HG03108 (cell line): Measurements from ENCODE around the gene CEMP1.

Source experiments
- ATAC-seq: cut with Tn5 transposase; IDR thresholded peaks from one replicate; pipeline ENCODE4 v1.9.1; 2021; ENCODE audit warnings: moderate library complexity; ENCODE audit not compliant: unreplicated experiment

The CEMP1 gene

GRCh38 chr16:2505695-2506094 lies 25.5 kb downstream of the CEMP1 start:
- ATAC-seq, result no peak

GRCh38 chr16:2501946-2502895 lies 29.0 kb downstream of the CEMP1 start:
- no peak for ATAC-seq

- peak; percentile 57 for ATAC-seq
These were observed 30.1 kb downstream of the CEMP1 start for GRCh38 chr16:2500918-2501750.

GRCh38 chr16:2500430-2500917 lies 30.7 kb downstream of the CEMP1 start:
- no peak for ATAC-seq

GRCh38 chr16:2499890-2500429 lies 31.2 kb downstream of the CEMP1 start:
- no peak for ATAC-seq

GRCh38 chr16:2499454-2499853 lies 31.8 kb downstream of the CEMP1 start:
- ATAC-seq, result no peak

- no peak for ATAC-seq
These were observed 32.5 kb downstream of the CEMP1 start for GRCh38 chr16:2498531-2499253.

- ATAC-seq, result no peak
These were observed 33.3 kb downstream of the CEMP1 start for GRCh38 chr16:2497695-2498484.

GRCh38 chr16:2497116-2497630 lies 34.0 kb downstream of the CEMP1 start:
- ATAC-seq, result no peak

- no peak for ATAC-seq
These were observed 34.7 kb downstream of the CEMP1 start for GRCh38 chr16:2496223-2497115.

GRCh38 chr16:2495041-2495440 lies 36.2 kb downstream of the CEMP1 start:
- no peak for ATAC-seq

- ATAC-seq, result no peak
These were observed 36.6 kb downstream of the CEMP1 start for GRCh38 chr16:2494616-2495015.

- no peak for ATAC-seq
These were observed 37.6 kb downstream of the CEMP1 start for GRCh38 chr16:2493605-2494004.

- ATAC-seq, result no peak
These were observed 38.9 kb downstream of the CEMP1 start for GRCh38 chr16:2492292-2492691.

GRCh38 chr16:2490190-2491105 lies 40.8 kb downstream of the CEMP1 start:
- no peak for ATAC-seq

- ATAC-seq, result no peak
These were observed 41.6 kb downstream of the CEMP1 start for GRCh38 chr16:2489581-2489980.

- no peak for ATAC-seq
These were observed 43.2 kb downstream of the CEMP1 start for GRCh38 chr16:2487903-2488531.
